Tongue (tissue), 2 donors: ENCODE measurements around the gene ODR4. TPM values are rescaled to one million over a fixed set of nuclear protein-coding genes. Genes with fewer than 3 reads are reported as not detected.
"Not testable (repeated sequence)": the region's sequence is repeated elsewhere in the genome, so short reads cannot be mapped to it uniquely, and the experiment has no call there.

Experiments
- DNase-seq: peaks from one replicate; pipeline ENCODE4 v3.0.0-alpha.2; 2015
- total RNA-seq: library from RNA; depleted of rRNA; stranded (reverse); fragments of >200 nt; gene quantifications from one replicate; pipeline ENCODE4 v1.2.3, GENCODE V29; 2014

ODR4 gene
- total RNA-seq, result 27.5 TPM

DNA sequence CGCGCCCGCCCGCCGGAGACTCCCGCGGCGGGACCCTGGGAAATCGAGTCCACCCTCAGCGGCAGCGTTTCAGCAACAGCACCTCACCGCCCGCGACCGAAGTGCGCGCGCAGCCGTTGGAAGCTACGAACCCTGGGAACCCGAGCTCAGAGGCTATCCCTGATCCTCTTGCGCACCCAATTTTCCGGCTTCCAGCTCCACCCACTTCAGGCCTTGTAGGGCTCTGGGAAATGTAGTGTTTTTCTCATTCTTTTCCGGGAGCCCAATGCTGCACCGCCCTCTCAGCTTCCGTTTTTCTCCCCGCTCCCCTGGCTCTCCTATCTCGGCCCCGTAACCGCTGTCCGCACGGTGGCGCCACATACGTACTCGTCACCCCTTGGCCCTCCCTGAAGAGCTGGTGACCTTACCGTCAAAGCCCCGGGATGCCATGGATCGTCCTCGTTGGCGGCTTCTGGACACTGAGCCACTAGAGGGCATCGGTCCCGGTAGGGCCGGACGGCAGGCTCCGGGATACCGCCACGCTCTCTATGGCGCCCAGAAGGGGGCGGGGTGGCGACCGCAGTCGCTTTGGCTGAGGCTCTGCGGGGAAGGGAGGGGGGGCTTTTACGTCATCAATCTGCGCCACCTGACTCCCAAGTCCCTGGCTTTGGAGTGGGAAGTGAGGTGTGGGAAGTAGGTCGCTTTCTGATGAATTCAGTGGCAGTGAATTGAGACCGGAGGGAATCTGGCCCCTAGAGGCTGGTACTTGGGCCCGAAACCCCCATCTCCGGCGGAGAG is at the start of gene ODR4, which contains the start of gene TPR:
Gene ODR4 (plus strand): TSS at position 687 of the 777 bp plus-strand sequence. CDS start 3,948 bp downstream, outside the sequence.
Gene TPR (minus strand): TSS at position 102 of the 777 bp plus-strand sequence. CDS start 225 bp downstream, outside the sequence.
- DNase-seq, result peak; percentile 99

- no peak for DNase-seq
Measured at GRCh38 chr1:186326009-186326408, 49.6 kb upstream of the ODR4 start.

GRCh38 chr1:186327331-186327730 is 48.3 kb upstream of the ODR4 start:
- no peak for DNase-seq

DNA sequence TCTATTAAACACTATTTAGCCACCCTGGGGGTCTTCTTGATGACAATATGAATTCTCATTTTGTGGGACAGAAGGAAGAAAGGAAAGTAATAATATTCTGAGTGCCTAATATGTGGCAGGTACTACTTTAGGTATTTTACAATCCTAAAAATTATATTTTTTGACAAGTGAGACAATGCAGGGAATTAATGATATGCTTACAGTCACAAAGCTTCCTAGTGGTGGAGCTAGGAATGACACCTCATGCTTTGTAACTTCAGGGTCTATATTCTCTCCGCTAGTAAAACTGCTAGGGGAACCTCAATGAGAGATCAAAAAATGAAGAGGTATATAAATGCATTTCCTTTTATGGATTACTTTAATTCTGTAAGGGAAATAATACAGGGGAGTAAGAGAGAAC is 44.9 kb upstream of the ODR4 start:
- DNase-seq, result no peak

- DNase-seq, result no peak
Measured at GRCh38 chr1:186337554-186337953, 38.1 kb upstream of the ODR4 start.

- DNase-seq, result no peak
Measured at GRCh38 chr1:186340772-186341171, 34.9 kb upstream of the ODR4 start.

DNA sequence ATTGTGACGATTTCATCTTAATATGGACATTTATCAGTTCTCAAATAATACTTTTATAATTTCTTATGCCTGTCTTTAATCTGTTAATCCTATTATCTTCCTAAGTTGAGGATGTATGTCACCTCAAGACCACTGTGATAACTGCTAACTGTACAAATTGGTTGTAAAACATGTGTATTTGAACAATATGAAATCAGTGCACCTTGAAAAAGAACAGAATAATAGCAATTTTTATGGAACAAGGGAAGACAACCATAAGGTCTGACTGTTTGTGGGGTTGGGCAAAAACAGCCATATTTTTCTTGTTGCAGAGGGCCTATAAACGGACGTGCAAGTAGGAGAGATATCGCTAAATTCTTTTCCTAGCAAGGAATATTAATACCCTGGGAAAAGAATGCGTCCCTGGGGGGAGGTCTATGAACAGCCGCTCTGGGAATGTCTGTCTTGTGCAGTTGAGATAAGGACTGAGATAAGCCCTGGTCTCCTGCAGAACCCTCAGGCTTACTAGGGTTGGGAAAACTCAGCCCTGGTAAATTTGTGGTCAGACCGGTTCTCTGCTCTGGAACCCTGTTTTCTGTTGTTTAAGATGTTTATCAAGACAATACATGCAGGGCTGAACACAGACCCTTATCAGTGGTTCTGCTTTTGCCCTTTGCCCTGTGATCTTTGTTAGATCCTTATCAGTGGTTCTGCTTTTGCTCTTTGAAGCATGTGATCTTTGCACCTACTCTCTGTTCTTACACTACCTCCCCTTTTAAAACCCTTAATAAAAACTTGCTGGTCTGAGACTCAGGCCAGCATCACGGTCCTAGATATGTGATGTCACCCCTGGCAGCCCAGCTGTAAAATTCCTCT is 27.6 kb upstream of the ODR4 start:
- DNase-seq, result not testable (repeated sequence)

GRCh38 chr1:186374303-186375151 is 1.1 kb upstream of the ODR4 start:
- DNase-seq, result no peak

GRCh38 chr1:186375929-186376319 is 286 bp downstream of the ODR4 start:
- no peak for DNase-seq

DNA sequence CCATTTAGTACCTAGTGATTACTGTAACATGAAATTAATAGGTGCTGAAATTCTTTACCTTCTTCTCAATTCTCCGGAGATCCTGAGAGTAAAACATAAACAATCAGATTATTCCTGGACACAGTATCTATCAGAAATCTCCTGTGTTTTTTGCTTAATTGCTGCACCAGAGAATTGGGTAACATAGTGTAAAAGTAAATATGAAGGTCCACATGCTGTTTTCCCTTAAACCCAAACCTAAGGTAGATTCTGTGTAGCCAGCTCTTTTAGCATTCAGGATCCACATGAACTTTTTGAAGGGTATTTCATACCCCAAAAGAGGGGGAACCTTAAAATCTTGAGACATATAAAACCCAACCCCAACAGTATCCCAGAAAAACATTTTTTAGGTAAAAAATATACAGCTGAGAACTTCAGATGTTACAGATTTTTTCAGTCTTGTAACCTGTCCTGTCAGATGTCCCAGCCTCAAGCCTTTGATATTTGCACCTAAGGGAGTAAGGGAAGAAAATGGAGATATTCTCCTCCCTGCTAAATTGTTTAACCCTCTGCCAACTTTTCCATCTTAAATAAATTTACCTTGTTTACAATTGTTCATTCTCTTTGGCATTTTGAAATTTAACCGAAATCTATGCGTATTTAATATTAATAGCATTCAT is 11.2 kb downstream of the ODR4 start:
- no peak for DNase-seq

DNA sequence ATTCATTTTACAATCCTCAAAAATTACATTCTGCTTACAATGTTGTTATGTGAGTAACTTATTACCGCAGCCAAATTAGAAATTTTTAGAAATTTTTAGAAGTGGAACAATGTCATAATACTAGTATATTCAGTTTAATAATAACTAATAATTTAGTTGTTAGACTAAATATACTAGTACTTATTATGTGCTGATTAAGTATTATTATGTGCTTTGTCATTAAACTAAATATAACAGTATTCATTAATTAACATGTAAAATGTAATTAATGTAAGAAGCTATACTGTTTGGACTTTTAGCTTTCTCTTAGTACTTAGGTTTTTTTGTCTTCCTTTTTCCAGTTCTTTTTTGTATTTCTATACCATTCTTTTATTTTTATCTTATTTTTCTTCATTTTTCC is 15.3 kb downstream of the ODR4 start:
- no peak for DNase-seq

DNA sequence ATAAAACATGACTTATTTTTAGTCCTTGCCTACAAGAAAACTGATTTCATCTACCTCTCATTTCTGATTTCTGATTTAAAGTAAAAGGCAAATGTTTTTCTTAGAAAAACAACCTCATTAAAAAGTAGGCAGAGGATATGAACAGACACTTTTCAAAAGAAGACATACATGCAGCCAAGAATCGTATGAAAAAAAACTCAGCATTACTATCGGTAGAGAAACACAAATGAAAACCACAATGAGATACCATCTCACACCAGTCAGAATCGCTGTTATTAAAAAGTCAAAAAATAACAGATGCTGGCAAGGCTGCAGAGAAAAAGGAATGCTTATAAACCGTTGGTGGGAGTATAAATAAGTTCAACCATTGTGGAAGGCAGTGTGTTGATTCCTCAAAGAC is 16.2 kb downstream of the ODR4 start:
- no peak for DNase-seq

GRCh38 chr1:186392711-186393110 is 17.1 kb downstream of the ODR4 start:
- DNase-seq, result not testable (repeated sequence)

DNA sequence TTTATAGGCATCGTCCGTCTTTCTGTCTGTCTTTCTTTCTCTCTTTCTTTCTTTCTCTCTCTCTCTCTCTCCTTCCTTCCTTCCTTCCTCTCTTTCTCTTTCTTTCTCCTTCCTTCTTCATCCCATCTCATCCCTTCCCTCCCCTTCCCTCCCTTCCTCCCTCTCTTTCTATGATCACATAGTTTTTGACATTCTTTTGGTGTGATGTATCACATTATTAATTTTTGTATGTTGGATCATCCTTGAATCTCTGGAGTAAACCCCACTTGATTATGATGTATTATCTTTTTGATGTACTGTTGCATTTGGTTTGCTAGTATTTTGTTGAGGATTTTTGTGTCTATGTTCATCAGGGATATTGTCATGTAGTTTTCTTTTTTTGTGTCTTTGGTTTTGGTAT is 25.8 kb downstream of the ODR4 start:
- DNase-seq, result not testable (repeated sequence)

DNA sequence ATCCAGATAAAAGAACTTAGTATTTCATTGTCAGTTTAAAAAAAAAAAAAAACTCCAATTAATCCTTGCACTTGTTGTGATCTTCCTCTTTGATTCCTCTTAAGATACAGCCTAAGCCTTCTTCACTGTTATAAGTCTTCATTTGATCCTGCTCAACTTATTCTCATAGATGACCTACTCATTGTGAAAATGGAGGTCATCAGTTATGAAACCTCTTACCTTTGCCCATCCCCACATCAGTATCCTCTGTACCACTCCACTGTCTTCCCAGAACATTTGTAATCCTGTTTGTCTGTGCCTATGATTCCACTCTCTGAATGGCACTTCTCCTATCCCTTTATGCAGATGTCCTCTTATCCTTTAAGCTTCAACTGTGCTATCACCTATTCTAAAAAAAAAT is 28.0 kb downstream of the ODR4 start:
- DNase-seq, result no peak

DNA sequence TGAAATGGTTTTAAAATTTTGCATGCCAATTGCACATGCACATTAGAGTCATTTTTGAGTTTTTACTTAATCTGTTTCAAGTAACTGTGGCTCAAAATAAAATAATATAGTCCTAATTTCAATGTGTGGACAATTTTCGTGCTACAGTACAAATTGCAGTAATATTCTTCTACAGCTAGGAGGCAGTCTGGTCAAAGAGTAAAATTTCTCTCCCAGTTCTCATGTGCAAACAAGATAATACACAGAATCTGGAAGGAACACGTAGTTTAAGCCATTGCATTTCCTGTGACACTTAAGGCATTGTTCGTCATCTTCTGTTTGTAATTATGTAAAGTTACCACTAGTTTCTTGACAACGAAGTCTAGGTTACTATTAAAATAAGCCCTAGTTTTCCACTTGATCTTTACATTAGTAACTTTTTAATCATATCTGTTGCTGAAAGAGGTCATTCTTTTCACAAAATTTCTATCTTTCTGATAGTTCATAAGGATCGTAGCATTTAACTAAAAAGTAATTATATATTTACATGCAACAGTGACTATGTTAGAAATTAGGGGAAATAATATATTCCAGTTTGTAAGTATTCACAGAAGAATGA is 28.9 kb downstream of the ODR4 start:
- DNase-seq, result peak; percentile 63

DNA sequence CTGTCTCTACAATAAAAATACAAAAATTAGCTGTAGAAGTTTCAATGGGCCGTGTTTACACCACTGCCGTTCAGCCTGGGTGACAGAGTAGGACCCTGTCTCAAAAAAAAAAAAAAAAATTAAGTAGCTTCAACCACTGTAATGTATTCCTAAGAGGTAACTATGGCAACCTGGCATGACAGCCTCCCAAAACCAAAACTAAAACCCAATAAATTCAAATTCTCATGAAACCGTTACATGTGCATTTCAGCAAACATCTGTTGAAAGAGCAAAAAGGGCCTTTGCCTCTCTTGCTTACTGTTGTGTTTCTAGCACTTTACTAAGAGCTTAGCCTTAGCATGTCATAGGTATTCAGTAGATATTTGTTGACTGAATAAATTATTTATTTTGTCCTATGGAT is 33.5 kb downstream of the ODR4 start:
- peak; percentile 29 for DNase-seq

GRCh38 chr1:186413319-186413718 is 37.7 kb downstream of the ODR4 start:
- no peak for DNase-seq

GRCh38 chr1:186418503-186418902 is 42.9 kb downstream of the ODR4 start:
- DNase-seq, result no peak

DNA sequence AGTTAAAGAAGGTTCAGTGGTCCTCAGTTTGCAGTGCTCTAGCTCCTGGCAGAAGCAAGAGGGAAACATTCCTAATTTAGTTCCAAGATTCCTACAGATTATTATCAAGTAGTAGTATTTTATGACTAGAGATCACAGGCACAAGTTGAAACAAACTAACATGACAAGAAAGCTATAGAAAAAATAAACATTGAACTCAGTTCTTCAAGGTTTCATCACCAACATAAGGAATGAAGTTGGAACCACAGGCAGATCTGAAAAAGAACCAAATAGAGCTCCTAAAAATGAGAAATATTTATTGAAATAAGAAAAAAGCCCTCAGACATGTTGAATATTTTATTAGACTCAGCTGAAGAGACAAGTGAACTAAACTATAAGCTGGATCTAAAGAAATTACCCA is 44.7 kb downstream of the ODR4 start:
- DNase-seq, result no peak

DNA sequence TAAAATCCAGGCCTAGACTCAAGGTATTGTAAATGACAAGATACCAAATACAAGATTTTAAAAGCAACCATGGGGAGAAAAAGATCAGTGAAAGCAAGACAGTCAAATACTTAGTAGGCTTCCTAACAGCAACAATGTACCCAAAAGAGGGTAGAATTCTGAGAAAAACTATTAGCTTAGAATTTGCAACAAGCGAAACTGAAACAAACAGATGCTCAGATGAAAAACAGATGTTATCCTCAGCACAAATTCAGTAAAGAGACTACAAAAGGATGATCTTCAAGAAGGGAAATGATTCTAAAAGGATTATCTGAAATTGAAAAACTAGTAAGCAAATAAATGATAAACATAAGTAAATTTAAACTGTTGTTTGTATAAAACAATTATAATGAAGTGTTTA is 45.3 kb downstream of the ODR4 start:
- DNase-seq, result peak; percentile 18
